Stimulated activated CD8-positive, alpha-beta memory T cell treated with anti-CD3 and anti-CD28 coated beads, Interleukin-7, amount 100 ng/mL, for 24 hours (primary cell): Measurements from ENCODE around the gene LIMCH1.

Source experiments
- DNase-seq: peaks from one replicate; pipeline ENCODE4 v3.0.0-alpha.2; 2020; ENCODE audit warnings: low read depth

Gene LIMCH1

GRCh38 chr4:41561244-41561643 lies 23.3 kb downstream of the LIMCH1 start:
- DNase-seq, result no peak

- DNase-seq, result no peak
These were observed 29.2 kb downstream of the LIMCH1 start for GRCh38 chr4:41567186-41567585.

- DNase-seq, result no peak
These were observed 30.4 kb downstream of the LIMCH1 start for GRCh38 chr4:41568363-41568762.

- no peak for DNase-seq
These were observed 32.0 kb downstream of the LIMCH1 start for GRCh38 chr4:41569961-41570360.

- no peak for DNase-seq
These were observed 33.5 kb downstream of the LIMCH1 start for GRCh38 chr4:41571422-41571821.

- no peak for DNase-seq
These were observed 34.6 kb downstream of the LIMCH1 start for GRCh38 chr4:41572516-41572915.

GRCh38 chr4:41572956-41573355 lies 35.0 kb downstream of the LIMCH1 start:
- DNase-seq, result no peak

GRCh38 chr4:41573502-41574001 lies 35.6 kb downstream of the LIMCH1 start:
- DNase-seq, result no peak

GRCh38 chr4:41575207-41575606 lies 37.2 kb downstream of the LIMCH1 start:
- DNase-seq, result no peak

GRCh38 chr4:41575665-41576064 lies 37.7 kb downstream of the LIMCH1 start:
- DNase-seq, result no peak

GRCh38 chr4:41579043-41579442 lies 41.1 kb downstream of the LIMCH1 start:
- no peak for DNase-seq

GRCh38 chr4:41579526-41579925 lies 41.6 kb downstream of the LIMCH1 start:
- no peak for DNase-seq

GRCh38 chr4:41580007-41580406 lies 42.0 kb downstream of the LIMCH1 start:
- DNase-seq, result no peak

- no peak for DNase-seq
These were observed 48.8 kb downstream of the LIMCH1 start for GRCh38 chr4:41586675-41587225.

GRCh38 chr4:41587286-41587685 lies 49.3 kb downstream of the LIMCH1 start:
- no peak for DNase-seq

- no peak for DNase-seq
These were observed 52.6 kb downstream of the LIMCH1 start for GRCh38 chr4:41590591-41590990.

- no peak for DNase-seq
These were observed 56.5 kb downstream of the LIMCH1 start for GRCh38 chr4:41594432-41594831.

- no peak for DNase-seq
These were observed 59.5 kb downstream of the LIMCH1 start for GRCh38 chr4:41597494-41597893.

- no peak for DNase-seq
These were observed 60.6 kb downstream of the LIMCH1 start for GRCh38 chr4:41598580-41598979.

- no peak for DNase-seq
These were observed 61.3 kb downstream of the LIMCH1 start for GRCh38 chr4:41599192-41599786.

- no peak for DNase-seq
These were observed 62.4 kb downstream of the LIMCH1 start for GRCh38 chr4:41600243-41600912.

GRCh38 chr4:41601025-41601424 lies 63.1 kb downstream of the LIMCH1 start:
- DNase-seq, result no peak

GRCh38 chr4:41602113-41602512 lies 64.2 kb downstream of the LIMCH1 start:
- DNase-seq, result no peak
